Keratinocyte (primary cell): ENCODE measurements around the gene SRPK2. TPM values are rescaled to one million over a fixed set of nuclear protein-coding genes. Genes with fewer than 3 reads are reported as not detected.
"Not testable (repeated sequence)": the region's sequence is repeated elsewhere in the genome, so short reads cannot be mapped to it uniquely, and the experiment has no call there.

Source experiments
- DNase-seq: peaks from one replicate; pipeline ENCODE4 v3.0.0-alpha.2; 2011; ENCODE audit warnings: low read depth, missing footprints, low spot score
- FAIRE-seq: peaks from 2 replicates; lab custom pipeline; 2011; peaks lifted over from hg19 to GRCh38; lab: Jason Lieb, UNC
- H2AFZ ChIP-seq: 2 replicates; pipeline ENCODE4 v1.6.0; 2012; ENCODE audit warnings: low read length, control low read depth, inconsistent platforms; ENCODE audit not compliant: control insufficient read depth
- H3K27ac ChIP-seq: 2 replicates; pipeline ENCODE4 v1.5.1; 2011; ENCODE audit warnings: low read length; ENCODE audit not compliant: control insufficient read depth, insufficient read depth
- H3K27me3 ChIP-seq: 3 replicates; pipeline ENCODE4 v1.6.0; 2011; ENCODE audit warnings: low read length; ENCODE audit not compliant: control insufficient read depth, insufficient read depth; ENCODE audit errors: extremely low read depth
- H3K36me3 ChIP-seq, 2 experiments: 2 replicates in 1 of 2; 3 replicates in 1 of 2; pipeline ENCODE4 v1.5.1; 2011; ENCODE audit warnings: low read length in 2 of 2, mild to moderate bottlenecking in 1 of 2; ENCODE audit not compliant: control insufficient read depth in 2 of 2, insufficient read depth in 2 of 2; ENCODE audit errors: extremely low read depth in 1 of 2
- H3K4me1 ChIP-seq: 3 replicates; pipeline ENCODE4 v1.5.1; 2011; ENCODE audit warnings: low read length; ENCODE audit not compliant: control insufficient read depth, insufficient read depth; ENCODE audit errors: extremely low read depth
- H3K4me2 ChIP-seq: 3 replicates; pipeline ENCODE4 v1.6.0; 2011; ENCODE audit warnings: low read depth, low read length; ENCODE audit not compliant: control insufficient read depth, insufficient read depth; ENCODE audit errors: extremely low read depth
- H3K4me3 ChIP-seq, 3 experiments: fragments of 200-600 bp in 1 of 3; sonication (generic) in 1 of 3; 2 replicates in 2 of 3; 3 replicates in 1 of 3; pipeline ENCODE4 v1.5.1; 2011 to 2016; ENCODE audit warnings: low read length in 3 of 3, mild to moderate bottlenecking in 3 of 3, control low read depth in 2 of 3, inconsistent platforms in 1 of 3, low read depth in 1 of 3, mixed read lengths in 1 of 3, mixed run types in 1 of 3, moderate library complexity in 1 of 3; ENCODE audit not compliant: control insufficient read depth in 2 of 3, insufficient read depth in 2 of 3; ENCODE audit errors: extremely low read depth in 1 of 3
- H3K79me2 ChIP-seq: 2 replicates; pipeline ENCODE4 v1.6.0; 2012; ENCODE audit warnings: low read length; ENCODE audit not compliant: control insufficient read depth, insufficient read depth
- H3K9ac ChIP-seq: 3 replicates; pipeline ENCODE4 v1.6.0; 2011; ENCODE audit warnings: low read length; ENCODE audit not compliant: control insufficient read depth, insufficient read depth; ENCODE audit errors: extremely low read depth
- H3K9me1 ChIP-seq: 3 replicates; pipeline ENCODE4 v1.6.0; 2011; ENCODE audit warnings: low read length; ENCODE audit not compliant: control insufficient read depth, insufficient read depth; ENCODE audit errors: extremely low read depth
- H3K9me3 ChIP-seq: 2 replicates; pipeline ENCODE4 v1.5.1; 2012; ENCODE audit warnings: low read depth, low read length; ENCODE audit not compliant: control insufficient read depth
- H4K20me1 ChIP-seq: 3 replicates; pipeline ENCODE4 v1.6.0; 2011; ENCODE audit warnings: low read length; ENCODE audit not compliant: control insufficient read depth, insufficient read depth; ENCODE audit errors: extremely low read depth
- EZH2 ChIP-seq: IDR thresholded peaks from one replicate; pipeline ENCODE4 v1.6.1; 2012; ENCODE audit warnings: inconsistent platforms, mild to moderate bottlenecking, low read length, moderate library complexity
- dilution Hi-C: fragments of 300-500 bp; cut with MboI; formaldehyde crosslinking; loops from one replicate; pipeline ENCODE4 v1.7.0; 2020; ENCODE audit warnings: low sequenced_read_pairs; ENCODE audit not compliant: extremely low pct_ligation_motif_present
- polyA plus RNA-seq, 5 experiments: library from polyadenylated mRNA; depleted of rRNA in 3 of 5; stranded (reverse) in 3 of 5; stranded (forward) in 1 of 5; unstranded in 1 of 5; fragments of >200 nt; gene quantifications; 1 replicate in 1 of 5; 2 replicates in 3 of 5; 3 replicates in 1 of 5; pipeline versions ENCODE4 v1.2.1 to v1.2.3, GENCODE V29; 2011 to 2012; ENCODE audit warnings: missing spikeins in 2 of 5, low read depth in 1 of 5, low replicate concordance in 1 of 5
- TF ChIP-seq, protein P1 (sequence below), 3 experiments: IDR thresholded peaks in 1 of 3; conservative IDR thresholded peaks in 1 of 3; optimal IDR thresholded peaks in 1 of 3; 2 replicates in 2 of 3; 3 replicates in 1 of 3; pipeline versions ENCODE3 to v1.5.1; 2011; ENCODE audit warnings: low read length in 3 of 3, mild to moderate bottlenecking in 3 of 3, moderate library complexity in 2 of 3, control low read depth in 1 of 3, inconsistent platforms in 1 of 3; ENCODE audit not compliant: insufficient read depth in 2 of 3; ENCODE audit errors: extremely low read depth in 1 of 3

SRPK2 gene
- polyA plus RNA-seq, 1 donor (not counting 4 experiments of a cell fraction or from before 2014, with no cell fraction given) = 40.2 TPM

DNA sequence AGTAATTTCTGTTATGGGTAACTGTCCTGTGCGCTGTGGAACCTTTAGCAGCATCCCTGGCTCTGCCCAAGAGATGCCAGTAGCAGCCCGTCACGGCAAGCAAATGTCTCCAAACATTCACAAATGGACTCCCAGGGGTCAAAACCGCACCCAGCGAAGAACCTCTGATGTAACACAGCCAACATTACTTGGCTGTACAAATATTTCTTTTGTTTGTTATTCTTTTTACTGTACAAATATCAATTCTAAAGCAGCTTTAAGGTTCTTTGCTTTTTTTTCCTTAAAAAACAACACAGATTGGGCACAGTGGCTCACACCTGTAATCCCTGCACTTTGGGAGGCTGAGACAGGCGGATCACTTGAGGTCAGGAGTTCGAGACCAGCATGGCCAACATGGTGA is 192.2 kb downstream of the SRPK2 start:
- H3K27ac ChIP-seq = no peak overlapping the region
- FAIRE-seq (no peak), DNase-seq (no peak)
- no peaks in the 10 kb centered on the region for H3K9me1 ChIP-seq
- H4K20me1 ChIP-seq = no peaks in the 10 kb centered on the region
- peaks cover 0 to 1% of the 10 kb centered on the region in 2 experiments for H3K36me3 ChIP-seq
- no peak for TF ChIP-seq EZH2
- TF ChIP-seq, protein P1, sequence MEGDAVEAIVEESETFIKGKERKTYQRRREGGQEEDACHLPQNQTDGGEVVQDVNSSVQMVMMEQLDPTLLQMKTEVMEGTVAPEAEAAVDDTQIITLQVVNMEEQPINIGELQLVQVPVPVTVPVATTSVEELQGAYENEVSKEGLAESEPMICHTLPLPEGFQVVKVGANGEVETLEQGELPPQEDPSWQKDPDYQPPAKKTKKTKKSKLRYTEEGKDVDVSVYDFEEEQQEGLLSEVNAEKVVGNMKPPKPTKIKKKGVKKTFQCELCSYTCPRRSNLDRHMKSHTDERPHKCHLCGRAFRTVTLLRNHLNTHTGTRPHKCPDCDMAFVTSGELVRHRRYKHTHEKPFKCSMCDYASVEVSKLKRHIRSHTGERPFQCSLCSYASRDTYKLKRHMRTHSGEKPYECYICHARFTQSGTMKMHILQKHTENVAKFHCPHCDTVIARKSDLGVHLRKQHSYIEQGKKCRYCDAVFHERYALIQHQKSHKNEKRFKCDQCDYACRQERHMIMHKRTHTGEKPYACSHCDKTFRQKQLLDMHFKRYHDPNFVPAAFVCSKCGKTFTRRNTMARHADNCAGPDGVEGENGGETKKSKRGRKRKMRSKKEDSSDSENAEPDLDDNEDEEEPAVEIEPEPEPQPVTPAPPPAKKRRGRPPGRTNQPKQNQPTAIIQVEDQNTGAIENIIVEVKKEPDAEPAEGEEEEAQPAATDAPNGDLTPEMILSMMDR (optimal IDR thresholded peaks at IDR 0.05 in 1 of 3, IDR thresholded peaks at IDR 0.05 in 1 of 3, conservative IDR thresholded peaks at IDR 0.05 in 1 of 3; ENCODE audit: extremely low read depth in 1 of 3, insufficient read depth in 2 of 3, low read length in 3 of 3) = no peak
- no peaks in the 10 kb centered on the region for H3K9me3 ChIP-seq
- peaks cover 26% of the 10 kb centered on the region for H3K79me2 ChIP-seq
- no peaks in the 10 kb centered on the region for H3K27me3 ChIP-seq
- no peak overlapping the region for H3K4me2 ChIP-seq
- H3K4me1 ChIP-seq = peaks cover 7% of the 10 kb centered on the region
- dilution Hi-C loops = no loop called here
- no peak overlapping the region for H2AFZ ChIP-seq
- no peak overlapping the region for H3K4me3 ChIP-seq
- H3K9ac ChIP-seq = no peak overlapping the region

- DNase-seq (no peak), FAIRE-seq (no peak)
- Histone ChIP-seq H3K36me3 (no peaks in the 10 kb centered on the region), H3K27ac (no peak overlapping the region), H3K27me3 (no peaks in the 10 kb centered on the region), H3K4me3 (no peak overlapping the region), H4K20me1 (no peaks in the 10 kb centered on the region), H3K9ac (no peak overlapping the region), H3K79me2 (peaks cover 31% of the 10 kb centered on the region), H2AFZ (no peak overlapping the region), H3K9me3 (no peaks in the 10 kb centered on the region), H3K9me1 (no peaks in the 10 kb centered on the region), H3K4me1 (peaks cover 7% of the 10 kb centered on the region), H3K4me2 (no peak overlapping the region)
- no peak for TF ChIP-seq EZH2
- TF ChIP-seq, protein P1 (optimal IDR thresholded peaks at IDR 0.05 in 1 of 3, IDR thresholded peaks at IDR 0.05 in 1 of 3, conservative IDR thresholded peaks at IDR 0.05 in 1 of 3; ENCODE audit: extremely low read depth in 1 of 3, insufficient read depth in 2 of 3, low read length in 3 of 3) = no peak
- dilution Hi-C loops = no loop called here
These were observed 192.8 kb downstream of the SRPK2 start for GRCh38 chr7:105195891-105196290.

DNA sequence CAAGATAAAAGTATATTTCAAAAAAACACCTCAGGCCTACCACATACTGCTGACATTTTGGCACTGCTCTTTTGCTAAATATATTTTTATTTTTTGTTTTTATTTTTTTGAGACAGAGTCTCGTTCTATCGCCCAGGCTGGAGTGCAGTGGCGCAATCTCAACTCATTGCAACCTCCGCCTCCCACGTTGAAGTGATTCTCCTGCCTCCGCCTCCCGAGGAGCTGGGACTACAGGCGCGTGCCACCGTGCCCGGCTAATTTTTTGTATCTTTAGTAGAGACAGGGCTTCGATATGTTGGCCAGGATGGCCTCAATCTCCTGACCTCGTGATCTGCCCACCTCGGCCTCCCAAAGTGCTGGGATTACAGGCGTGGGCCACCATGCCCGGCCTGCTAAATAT is 193.8 kb downstream of the SRPK2 start:
- peaks cover 35% of the 10 kb centered on the region for H3K79me2 ChIP-seq
- H4K20me1 ChIP-seq, dilution Hi-C loops, H3K9me3 ChIP-seq, H3K27ac ChIP-seq, H3K4me3 ChIP-seq, DNase-seq, H3K9me1 ChIP-seq, H3K4me1 ChIP-seq, H3K4me2 ChIP-seq, H2AFZ ChIP-seq, H3K9ac ChIP-seq, H3K27me3 ChIP-seq, FAIRE-seq, H3K36me3 ChIP-seq: not testable (repeated sequence)
